GM12878 (cell line): ENCODE measurements around the gene GM2A. TPM values are rescaled to one million over a fixed set of nuclear protein-coding genes. Genes with fewer than 3 reads are reported as not detected.

ENCODE experiments used
- BHLHE40 ChIP-seq, 2 experiments: fragments of 450-650 bp in 1 of 2; IDR thresholded peaks; 2 replicates each; pipeline ENCODE4 v1.6.1; 2011 to 2017; ENCODE audit warnings: low read depth in 2 of 2, borderline replicate concordance in 1 of 2, improper control_type of control experiment in 1 of 2, low read length in 1 of 2, mild to moderate bottlenecking in 1 of 2
- E2F4 ChIP-seq: IDR thresholded peaks from 2 replicates; pipeline ENCODE4 v1.6.1; 2012; ENCODE audit warnings: low read depth, low read length, improper control_type of control experiment
- EZH2 ChIP-seq: IDR thresholded peaks from 2 replicates; pipeline ENCODE4 v1.6.1; 2012; ENCODE audit warnings: low read depth, mild to moderate bottlenecking, control low read depth, inconsistent platforms, low read length, borderline replicate concordance; ENCODE audit not compliant: control insufficient read depth
- MXI1 ChIP-seq: fragments of 150-350 bp; IDR thresholded peaks from 2 replicates; pipeline ENCODE4 v1.6.1; 2011; ENCODE audit warnings: low read depth, mild to moderate bottlenecking, inconsistent platforms, low read length, improper control_type of control experiment
- NKRF ChIP-seq: fragments of 450-650 bp; conservative IDR thresholded peaks from 2 replicates; pipeline ENCODE4 v1.6.1; 2017; ENCODE audit warnings: mild to moderate bottlenecking, moderate library complexity
- POLR2AphosphoS5 ChIP-seq: IDR thresholded peaks from 2 replicates; pipeline ENCODE4 v1.6.1; 2011; ENCODE audit warnings: mild to moderate bottlenecking, low read length, inconsistent platforms
- RELB ChIP-seq: fragments of 450-650 bp; IDR thresholded peaks from 2 replicates; pipeline ENCODE4 v1.6.1; 2017; ENCODE audit warnings: low read depth, mild to moderate bottlenecking, moderate library complexity
- REST ChIP-seq: IDR thresholded peaks from 2 replicates; pipeline ENCODE4 v1.6.1; 2012; ENCODE audit warnings: mild to moderate bottlenecking, low read depth, low read length
- RUNX3 ChIP-seq: IDR thresholded peaks from 2 replicates; pipeline ENCODE4 v1.6.1; 2012; ENCODE audit warnings: low read length, inconsistent platforms
- SMAD5 ChIP-seq: IDR thresholded peaks from 2 replicates; pipeline ENCODE4 v1.6.1; 2016; ENCODE audit warnings: antibody characterized with exemption, low read depth
- SPI1 ChIP-seq: IDR thresholded peaks from 2 replicates; pipeline ENCODE4 v1.6.1; 2011; ENCODE audit warnings: low read depth, mild to moderate bottlenecking, low read length, moderate library complexity, borderline replicate concordance; ENCODE audit not compliant: insufficient read depth
- USF2 ChIP-seq: IDR thresholded peaks from 2 replicates; pipeline ENCODE4 v1.6.1; 2011; ENCODE audit warnings: low read depth, low read length, improper control_type of control experiment, borderline replicate concordance
- ZNF687 ChIP-seq: fragments of 450-650 bp; IDR thresholded peaks from 2 replicates; pipeline ENCODE4 v1.6.1; 2017; ENCODE audit warnings: mild to moderate bottlenecking, moderate library complexity
- polyA plus RNA-seq, 11 experiments: library from polyadenylated mRNA; depleted of rRNA in 4 of 11; unstranded in 6 of 11; stranded (reverse) in 5 of 11; fragments of >200 nt; fragmentation: Nextera tagmentation in 4 of 11; fragmentation: Illumina TruSeq in 1 of 11; extraction: Ambion mirVana in 4 of 11; extraction: Trizol in 1 of 11; gene quantifications; 1 replicate in 1 of 11; 2 replicates in 10 of 11; pipeline versions ENCODE4 v1.2.1 to v1.2.3, GENCODE V29; 2011 to 2016; ENCODE audit warnings: inconsistent platforms in 2 of 11, missing spikeins in 2 of 11, low read depth in 1 of 11
- total RNA-seq, 4 experiments: library from RNA; depleted of rRNA in 3 of 4; stranded (reverse); fragments of >200 nt in 3 of 4; fragmentation: Illumina TruSeq in 1 of 4; extraction: Trizol in 1 of 4; gene quantifications; 2 replicates each; pipeline versions ENCODE4 v1.2.1 to v1.2.3, GENCODE V29; 2013 to 2021

GM2A gene
- total and polyA plus RNA-seq, 10 of the 15 experiments (the other 5 are each of a cell fraction or from before 2014, with no cell fraction given), result 33.6 to 106 (median 68.2) TPM

GRCh38 chr5:151214614-151215545 is 38.1 kb upstream of the GM2A start (continued):
- TF ChIP-seq ZNF687, result peak; percentile 99
- TF ChIP-seq POLR2AphosphoS5, result no peak; the same call in 1 of the 2 replicates
- TF ChIP-seq EZH2, result no peak
- no peak for TF ChIP-seq SMAD5
- TF ChIP-seq E2F4, result no peak
- peak; percentile 90 for TF ChIP-seq SPI1
- no peak for TF ChIP-seq REST
- no peak for TF ChIP-seq USF2
- no peak for TF ChIP-seq RUNX3
- TF ChIP-seq MXI1, result peak; percentile 74; the same call in 1 of the 2 replicates
- TF ChIP-seq BHLHE40 (IDR thresholded peaks at IDR 0.05; ENCODE audit: borderline replicate concordance in 1 of 2, low read depth in 2 of 2, low read length in 1 of 2), result peak; percentile 85 to 88
- 0 out of 2 replicates have a peak, but pooled peaks have one; percentile 16 for TF ChIP-seq RELB
- no peak; the same call in 1 of the 2 replicates for TF ChIP-seq NKRF
